ENCODE measurements around the gene ADAMTS18.

The ADAMTS18 gene

DNA sequence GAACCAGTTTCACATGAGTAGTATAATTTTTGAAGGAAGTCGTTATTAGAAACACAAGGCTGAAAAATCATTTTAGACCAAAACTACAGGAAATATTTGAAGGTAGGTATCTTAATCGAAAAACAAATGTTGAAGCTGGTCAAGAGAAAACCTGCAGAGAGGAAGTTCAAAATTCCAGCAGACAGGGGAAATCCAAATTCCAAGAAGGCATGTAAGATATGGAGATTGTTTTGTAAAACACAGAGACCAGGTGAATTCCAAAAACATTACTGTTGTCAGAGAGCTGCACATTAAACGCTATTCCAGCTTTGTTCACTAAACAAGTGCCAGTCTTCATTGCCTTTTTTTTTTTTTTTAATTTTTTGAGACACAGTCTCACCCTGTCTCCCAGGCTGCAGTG is 38.4 kb downstream of the ADAMTS18 start:
- DNase-seq (ENCODE audit: low spot score), result no peak

DNA sequence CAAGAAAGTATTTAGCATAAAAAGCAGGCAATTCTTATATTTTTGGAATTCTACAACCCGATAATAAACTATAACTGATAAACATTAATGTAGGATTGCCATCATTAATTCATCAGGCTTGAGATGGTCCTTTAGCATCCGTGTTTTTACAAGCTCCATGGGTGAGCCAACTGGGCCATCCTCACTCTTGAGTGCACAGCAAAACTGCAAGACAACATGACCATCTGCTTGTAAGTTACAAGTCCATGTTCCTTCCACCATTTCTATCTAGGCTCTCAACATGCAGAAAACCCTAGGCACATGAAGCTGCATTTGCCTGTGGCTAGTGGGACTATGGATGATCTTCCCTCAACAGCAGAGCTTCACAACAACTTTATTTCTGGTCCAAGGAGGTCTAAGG is 40.1 kb downstream of the ADAMTS18 start:
- no peak for DNase-seq (ENCODE audit: low spot score)

DNA sequence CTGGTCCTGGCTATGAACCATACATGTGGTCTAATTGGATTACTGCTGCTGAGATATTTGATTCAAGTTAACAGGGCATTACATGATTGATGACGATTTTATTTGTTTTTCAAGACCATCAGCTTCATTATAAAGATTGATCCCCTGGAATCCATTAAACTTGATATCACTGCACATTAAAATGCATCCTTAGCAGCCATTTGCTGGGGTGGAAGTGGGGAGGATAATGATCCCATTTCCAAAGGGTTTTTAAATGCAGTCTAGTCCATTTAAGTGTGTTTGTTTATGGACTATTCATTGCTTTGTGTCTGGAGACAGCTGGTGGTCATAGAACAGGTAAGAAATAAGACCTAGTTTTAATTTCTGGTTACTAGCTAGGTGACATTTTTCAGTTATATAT is 40.9 kb downstream of the ADAMTS18 start:
- no peak for DNase-seq (ENCODE audit: low spot score)

DNA sequence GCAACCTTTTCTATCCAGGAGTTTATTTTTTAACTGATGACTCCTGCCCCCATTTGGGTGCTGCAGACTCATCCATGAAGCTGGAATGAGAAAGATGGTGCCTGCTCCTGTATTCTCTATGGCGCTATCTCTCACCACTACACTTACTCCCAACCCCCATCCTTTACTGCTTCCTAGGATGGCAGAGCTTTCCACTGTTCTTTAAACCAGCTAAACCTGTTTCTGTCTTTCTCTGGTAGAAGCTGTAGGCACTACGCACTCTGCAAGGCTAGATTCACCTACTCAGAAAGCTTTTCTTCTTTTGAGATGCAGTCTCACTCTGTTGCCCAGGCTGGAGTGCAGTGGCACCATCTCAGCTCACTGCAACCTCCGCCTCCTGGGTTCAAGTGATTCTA is 47.0 kb downstream of the ADAMTS18 start:
- no peak for DNase-seq (ENCODE audit: low spot score)

DNA sequence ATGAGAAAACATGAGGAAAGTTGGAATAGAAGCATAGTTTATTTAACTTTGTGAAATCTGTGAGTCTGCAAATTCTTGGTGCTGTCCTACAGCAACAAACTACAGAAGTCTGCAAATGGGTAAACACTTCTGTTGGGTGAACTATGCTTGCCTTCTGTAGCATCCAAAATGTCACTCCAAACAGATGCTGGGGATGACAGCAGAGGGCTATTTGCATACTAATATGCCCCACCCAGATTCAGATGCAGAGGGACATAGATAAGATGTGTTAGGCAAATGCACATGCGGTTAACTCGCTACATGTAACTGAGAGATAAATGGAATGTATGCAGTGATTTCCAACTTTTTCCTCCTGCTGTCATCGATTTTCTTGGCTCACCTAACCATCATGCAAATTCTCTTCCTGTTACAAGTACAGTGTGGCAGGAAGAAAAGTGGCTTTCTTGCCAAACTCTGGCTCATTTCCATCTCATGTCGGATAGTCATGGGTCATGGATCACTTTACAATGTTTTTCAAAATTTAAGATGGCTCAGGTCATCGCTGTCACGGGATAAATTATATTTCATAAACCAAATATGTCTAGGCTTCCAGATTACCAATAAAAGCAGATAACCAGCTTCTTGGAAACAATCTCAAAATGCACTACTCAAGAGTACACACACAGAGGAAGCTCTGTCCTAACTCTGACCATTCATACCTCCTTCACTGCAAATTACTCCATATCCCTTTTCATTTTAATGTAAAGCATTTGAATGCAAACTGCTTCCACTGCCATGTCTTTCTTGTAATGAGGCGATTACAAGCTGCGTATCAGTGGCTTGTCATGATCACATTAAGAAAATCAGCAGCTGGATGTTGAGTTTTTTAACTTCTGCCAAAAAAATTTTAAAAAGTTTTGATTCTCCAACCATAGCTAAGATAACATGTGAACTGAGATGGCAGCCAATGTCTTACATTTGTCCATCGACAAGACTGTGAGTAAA is 47.7 kb downstream of the ADAMTS18 start:
- DNase-seq (ENCODE audit: low spot score), result no peak

DNA sequence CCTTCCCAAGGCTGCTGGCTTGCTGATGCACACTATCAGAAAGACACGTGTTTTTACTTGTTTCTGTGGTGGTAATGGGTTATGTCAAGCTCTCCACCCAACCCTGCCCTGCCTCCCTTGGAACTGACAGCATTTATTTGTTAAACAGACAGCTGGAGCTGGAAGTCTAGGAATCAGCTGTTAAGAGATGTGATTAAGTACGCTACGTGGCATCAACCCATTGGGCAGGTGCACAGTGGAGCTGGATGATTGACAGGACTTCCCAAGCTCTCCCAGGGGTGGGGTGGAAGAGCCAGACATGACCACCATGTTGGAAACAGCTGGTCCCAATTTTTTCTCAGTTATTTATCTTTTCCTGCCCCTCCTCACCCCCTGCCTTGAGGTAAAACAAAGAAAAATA is 49.4 kb downstream of the ADAMTS18 start:
- no peak for DNase-seq (ENCODE audit: low spot score)

DNA sequence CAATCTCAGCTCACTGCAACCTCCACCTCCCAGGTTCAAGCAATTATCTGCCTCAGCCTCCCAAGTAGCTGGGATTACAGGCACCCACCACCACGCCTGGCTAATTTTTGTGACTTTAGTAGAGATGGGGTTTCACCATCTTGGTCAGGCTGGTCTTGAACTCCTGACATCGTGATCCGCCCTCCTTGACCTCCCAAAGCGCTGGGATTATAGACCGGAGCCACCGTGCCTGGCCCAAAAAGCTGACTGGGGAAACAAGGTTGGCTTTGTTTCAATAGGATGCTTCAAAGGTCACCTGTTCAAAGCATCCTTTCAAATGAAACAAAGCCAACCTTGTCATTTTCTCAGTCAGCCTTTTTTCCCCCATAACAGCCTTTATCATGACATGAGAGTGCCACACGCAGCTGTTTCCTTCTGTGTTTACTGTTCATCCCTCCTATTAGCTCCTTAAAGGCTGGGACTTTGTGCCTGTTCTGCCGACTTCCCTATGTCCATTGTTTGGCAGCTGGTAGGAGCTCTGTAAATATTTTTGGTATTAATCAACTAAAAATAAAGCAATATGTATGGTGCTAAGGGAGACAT is 51.1 kb downstream of the ADAMTS18 start:
- DNase-seq (ENCODE audit: low spot score), result no peak

DNA sequence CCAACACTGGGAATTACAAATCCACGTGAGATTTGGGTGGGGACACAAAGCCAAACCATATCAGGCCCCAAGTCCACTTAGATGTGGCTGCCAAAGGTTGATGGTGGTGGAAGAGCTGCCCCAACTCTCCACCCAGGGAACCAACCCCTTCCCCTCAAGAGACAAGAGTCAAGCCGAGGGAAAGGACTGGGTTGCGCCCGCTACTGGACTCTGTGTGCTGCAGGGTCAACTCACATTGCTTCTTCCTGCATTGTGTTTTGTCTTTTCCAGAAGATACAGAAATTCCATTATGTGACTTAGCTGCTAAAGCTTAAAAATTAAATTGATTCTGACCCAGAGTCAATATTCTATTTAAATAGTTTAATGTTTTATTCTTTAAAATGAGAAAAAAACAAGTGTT is 58.5 kb downstream of the ADAMTS18 start:
- no peak for DNase-seq (ENCODE audit: low spot score)

DNA sequence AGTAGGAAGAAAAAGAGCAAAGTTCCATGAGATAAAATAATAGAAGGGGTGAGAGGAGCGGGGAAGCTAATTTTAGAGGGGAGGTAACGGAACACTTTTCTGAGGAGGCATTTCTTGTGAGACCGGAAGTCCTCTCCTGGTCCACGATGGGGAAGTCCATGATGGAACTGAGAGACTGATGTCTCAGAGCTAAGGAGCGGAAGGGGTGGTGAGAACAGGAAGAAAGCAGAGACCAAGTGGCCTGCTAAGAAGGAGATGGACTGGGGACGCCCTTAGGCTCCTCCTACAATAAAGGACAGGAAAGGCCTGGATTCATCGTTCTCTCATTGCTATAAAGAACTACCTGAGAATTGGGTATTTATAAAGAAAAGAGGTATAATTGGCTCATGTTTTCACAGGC is 59.4 kb downstream of the ADAMTS18 start:
- no peak for DNase-seq (ENCODE audit: low spot score)

DNA sequence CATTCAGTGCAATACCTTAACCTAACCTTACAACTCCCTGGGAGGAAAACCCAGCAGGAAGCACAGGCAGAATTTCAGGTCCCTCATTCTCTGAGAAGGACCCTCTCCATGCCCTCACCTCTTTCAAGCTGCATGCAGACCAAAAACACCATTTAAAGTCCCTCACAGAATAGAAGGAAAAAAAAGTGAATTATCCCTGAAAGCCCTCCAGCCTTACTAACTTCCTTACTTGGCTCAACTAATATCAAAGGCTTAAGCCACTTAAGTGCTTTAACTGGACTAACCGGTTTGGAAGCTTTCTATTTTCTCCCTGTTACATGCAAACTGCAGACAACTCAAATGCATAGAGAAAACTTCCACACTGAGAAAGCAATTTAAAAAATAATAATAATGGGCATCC is 60.5 kb downstream of the ADAMTS18 start:
- DNase-seq (ENCODE audit: low spot score), result no peak

DNA sequence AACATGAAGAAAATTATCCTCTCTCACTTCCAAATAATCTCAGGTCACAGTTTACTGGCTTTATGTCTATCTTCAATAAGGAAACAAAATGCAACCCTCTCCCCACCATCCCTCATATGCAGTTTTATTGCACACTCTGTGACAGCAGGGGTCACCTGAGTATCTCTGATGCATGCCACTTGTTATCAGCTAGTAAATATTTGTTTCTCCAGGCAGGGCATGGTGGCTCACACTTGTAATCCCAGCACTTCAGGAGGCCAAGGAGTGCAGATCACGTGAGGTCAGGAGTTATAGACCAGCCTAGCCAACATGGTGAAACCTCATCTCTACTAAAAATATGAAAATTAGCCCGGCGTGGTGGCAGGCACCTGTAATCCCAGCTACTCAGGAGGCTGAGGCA is 61.1 kb downstream of the ADAMTS18 start:
- no peak for DNase-seq (ENCODE audit: low spot score)

DNA sequence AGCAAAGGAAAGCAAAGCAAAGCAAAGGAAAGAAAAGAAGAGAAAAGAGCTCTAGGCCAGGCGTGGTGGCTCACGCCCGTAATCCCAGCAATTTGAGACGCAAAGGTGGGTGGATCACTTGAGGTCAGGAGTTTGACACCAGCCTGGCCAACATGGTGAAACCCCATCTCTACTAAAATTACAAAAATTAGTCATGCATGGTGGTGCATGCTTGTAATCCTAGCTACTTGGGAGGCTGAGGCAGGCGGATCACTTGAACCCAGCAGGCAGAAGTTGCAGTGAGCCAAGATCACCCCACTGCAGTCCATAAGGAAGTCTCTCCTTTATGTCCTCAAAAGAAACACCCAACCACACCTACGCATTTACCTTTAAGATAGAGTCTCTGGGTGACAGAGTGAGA is 70.1 kb downstream of the ADAMTS18 start:
- no peak for DNase-seq (ENCODE audit: low spot score)

DNA sequence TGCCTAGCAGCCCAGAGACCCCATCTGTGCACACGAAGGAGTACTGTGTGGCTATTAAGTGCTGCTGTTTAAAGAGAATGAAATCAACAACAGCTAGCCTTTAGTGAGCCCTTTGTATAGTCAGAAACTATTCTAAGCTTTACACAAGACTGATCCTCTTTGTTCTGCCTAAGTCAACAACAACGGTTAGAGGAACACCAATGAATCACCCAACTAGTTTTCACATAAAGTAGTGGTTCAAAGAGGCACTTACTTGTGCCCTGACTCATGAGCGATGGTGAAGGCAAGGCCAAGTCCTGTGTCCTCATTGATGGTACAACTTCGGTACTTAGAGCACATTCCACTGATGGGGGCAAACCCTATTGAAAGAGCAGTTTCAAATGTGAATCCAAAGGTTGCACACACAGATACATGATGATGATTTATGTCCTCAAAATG is 75.8 kb downstream of the ADAMTS18 start:
- no peak for DNase-seq (ENCODE audit: low spot score)

DNA sequence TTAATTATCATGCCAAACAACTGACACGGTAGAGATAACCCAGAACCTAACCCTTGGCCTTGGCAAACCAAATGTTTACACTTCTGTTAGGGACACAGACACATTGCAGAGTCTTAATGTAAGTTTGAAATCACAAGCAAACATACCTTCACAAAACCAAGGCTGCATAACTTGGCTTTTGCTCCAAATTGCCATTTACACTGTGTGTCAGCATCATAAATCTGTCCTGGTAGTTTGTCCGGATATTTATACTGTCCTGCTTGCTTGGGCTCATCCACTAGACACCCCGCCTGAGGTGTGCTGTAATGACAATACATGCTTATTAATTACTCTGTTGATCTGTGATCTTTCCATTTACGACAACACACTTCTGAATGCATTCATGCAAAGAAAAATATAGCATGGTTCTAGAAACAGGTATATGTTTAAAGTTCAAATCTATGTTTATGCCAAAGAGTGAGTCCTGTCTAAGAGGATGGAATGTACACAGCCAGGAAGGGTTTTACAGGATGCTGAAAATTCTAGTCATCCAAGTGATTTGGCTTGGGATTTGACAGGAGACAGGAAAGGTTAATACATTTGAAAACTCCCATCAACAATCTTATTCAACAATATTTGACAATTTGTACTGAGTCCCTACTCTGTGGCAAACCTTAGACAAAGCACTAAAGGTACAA is 81.1 kb downstream of the ADAMTS18 start:
- DNase-seq (ENCODE audit: low spot score), result no peak

DNA sequence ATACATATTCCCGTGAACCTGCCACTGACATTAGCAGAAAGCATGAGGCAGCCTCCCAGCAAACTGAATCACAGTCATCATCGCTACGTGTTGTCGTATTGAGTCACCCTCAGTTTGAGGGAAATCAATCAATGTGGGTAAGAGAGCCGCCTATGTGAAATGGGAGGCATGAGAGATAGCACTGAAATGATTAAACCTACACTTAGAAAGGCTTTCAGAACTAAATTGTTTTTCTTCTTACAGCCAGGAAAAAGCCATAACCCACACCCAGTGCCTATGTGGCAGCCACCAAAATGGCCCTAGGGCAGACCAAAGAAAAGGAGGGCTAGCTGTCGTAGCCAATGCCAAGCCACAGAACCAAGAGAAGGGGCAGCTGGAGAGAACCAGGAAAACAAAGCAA is 90.5 kb downstream of the ADAMTS18 start:
- DNase-seq (ENCODE audit: low spot score), result no peak

DNA sequence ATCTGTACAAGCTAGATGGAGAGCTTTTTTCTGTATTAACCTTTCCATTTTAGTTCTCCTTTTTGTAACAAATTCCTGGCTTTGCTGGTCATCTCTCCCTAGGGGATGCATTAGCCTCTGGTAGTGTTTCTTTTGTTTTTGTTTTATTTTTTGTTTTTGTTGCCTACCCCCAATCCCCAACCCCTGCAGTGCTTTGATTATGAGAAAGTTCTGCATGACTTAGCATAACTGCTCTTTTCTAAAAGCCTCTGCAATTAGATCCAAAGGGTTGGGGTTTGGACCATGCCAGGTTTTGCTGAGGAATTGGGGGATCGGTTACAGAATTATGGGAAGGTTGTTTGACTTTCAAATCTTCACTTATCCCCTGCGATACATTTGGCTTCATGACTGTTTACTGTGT is 98.2 kb downstream of the ADAMTS18 start:
- no peak for DNase-seq (ENCODE audit: low spot score)

DNA sequence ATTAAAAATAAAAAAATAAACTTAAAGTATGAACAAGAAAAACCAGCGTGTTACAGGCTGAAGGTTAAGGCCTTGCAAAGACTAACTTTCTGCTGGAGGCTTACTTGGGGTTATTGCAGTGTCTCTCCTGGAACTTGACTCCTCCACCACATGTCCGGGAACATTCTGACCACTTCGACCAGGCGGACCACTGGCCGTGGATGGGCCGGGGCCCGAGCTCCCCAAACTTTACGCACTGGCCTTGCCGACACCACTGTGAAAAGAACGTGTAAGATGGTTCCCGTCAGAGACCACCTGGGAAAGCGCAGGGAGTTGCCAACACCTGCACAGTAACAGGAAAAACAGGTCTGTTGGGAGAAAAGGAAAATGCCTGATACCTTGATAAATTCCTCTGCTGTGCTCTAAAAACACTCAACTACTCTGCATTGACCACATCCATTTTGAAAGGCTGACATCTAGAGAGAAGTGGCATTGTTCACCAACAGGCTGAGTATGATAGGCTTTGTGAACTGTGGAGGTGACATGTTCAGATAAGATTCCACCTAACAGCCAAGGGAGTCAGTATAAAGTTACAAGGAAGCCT is 99.1 kb downstream of the ADAMTS18 start:
- no peak for DNase-seq (ENCODE audit: low spot score)

DNA sequence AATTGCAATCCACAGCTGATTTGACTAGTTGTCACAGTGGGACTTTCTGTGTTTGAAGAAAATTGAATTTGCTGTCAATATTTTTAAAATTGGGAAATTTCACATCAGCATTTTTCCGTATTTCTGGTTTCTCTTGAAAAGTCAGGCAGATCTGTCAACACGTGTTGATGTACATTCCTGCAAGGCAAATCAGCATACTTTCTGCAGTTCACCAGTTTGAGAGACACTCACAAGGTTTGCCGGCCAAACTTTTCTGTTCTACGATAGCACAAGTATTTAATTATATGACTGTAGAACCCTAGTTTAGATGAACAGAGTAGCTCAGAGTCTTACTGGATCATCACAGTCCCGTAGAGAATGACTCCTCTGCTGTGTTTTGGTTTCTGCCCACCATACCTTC is 102.0 kb downstream of the ADAMTS18 start:
- no peak for DNase-seq (ENCODE audit: low spot score)

DNA sequence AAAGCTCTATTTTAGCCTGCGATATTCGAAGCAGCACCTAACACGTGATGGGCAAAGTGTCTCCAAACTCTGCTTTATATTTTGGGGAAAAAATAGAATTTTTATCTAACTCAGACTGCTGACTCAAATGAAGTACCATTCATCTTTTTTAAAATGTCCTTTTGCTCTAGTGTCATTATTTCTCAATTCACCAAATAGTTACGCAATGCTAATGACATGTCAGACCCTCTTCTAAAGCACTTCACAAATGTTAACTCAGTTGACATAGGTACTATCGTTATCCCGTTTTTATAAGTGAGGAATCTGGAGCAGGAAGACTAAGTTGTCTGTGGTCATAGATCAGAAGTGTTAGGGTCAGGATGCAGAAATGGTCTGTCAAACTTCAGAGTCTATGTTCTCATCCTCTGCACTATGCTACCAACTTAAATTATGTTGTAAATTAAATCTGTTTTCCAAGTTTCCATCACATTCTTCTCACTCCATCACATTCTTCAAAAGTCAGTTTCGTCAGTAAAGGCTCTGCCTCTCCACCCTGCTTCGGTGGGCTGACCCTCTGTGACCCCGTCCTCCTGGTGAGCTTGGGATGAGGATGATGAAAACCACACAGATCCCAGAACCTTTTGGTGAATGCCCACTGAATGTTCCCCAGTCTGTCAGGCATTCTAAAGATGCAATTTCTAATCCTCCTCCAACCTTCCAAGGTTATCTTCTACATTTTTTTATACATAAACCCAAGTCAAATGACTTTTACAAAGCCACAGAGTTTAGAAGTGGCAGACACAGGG is 102.8 kb downstream of the ADAMTS18 start:
- DNase-seq (ENCODE audit: low spot score), result no peak

DNA sequence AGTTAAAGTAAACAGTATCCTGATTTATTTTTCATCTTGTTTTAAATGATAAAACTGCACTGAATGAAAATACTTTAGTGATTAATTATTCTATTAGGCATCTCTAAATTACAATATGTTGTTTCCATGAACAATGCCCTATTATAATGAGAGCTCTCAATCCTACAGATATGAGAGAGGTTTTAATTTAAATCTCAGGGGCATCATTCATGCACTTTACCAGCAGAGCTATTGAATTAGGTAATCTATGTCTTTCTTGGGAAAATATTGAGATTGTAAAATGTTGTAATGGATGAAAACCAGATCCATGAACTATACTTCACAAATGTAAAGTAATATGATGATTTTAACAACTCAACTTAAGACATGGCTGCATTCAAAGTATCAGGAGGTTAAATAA is 103.8 kb downstream of the ADAMTS18 start:
- DNase-seq (ENCODE audit: low spot score), result no peak

DNA sequence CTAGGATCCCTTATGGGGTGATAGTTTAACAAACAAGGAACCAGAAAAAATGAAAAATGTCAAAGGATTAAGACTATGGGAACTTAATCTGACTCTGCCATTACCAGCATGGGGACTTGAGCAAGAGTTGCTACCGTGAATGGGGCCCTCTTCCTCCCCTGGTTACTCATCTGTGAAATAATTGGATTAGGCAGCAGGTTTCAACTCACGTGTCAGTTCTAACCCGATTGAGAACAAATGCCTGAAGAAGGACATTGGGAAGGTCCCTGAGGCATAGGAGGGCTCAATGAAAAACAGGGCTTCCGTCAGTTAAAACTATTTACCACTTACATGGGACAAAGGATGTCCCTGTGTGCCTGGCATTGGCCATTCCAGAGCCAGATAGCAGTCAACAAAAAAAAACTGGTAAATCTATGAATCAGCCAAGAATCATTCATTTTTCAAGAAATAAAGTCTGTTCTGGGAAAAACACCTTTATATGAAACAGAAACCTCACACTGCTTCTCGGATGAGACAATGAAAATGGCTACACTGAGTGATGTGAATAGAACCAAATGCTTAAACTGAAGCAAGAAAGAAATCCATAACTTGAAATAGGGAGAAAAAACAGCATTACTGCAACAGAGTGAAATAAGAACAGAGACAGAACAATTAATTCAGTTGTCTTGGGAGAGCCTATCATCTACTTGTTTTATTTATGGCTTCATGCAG is 104.3 kb downstream of the ADAMTS18 start:
- DNase-seq (ENCODE audit: low spot score), result no peak
